Body of pancreas (tissue), 4 donors: Measurements from ENCODE around the gene MAP9. TPM values are rescaled to one million over a fixed set of nuclear protein-coding genes. Genes with fewer than 3 reads are reported as not detected.

Source experiments
- ATAC-seq: fragments of 150-250 bp; one replicate; pipeline ENCODE4 v1.9.1; 2016
- DNase-seq, 4 donors: peaks; one replicate each; pipeline ENCODE4 v3.0.0-alpha.2; 2019
- H3K27ac ChIP-seq, 4 donors: fragments of 200-600 bp; sonication (generic); 1 replicate in 3 of 4; 2 replicates in 1 of 4; pipeline versions ENCODE4 v1.5.1 to v1.6.1; 2016 to 2019; ENCODE audit warnings: mild to moderate bottlenecking in 1 of 4, mixed read lengths in 1 of 4, moderate library complexity in 1 of 4
- H3K27me3 ChIP-seq, 2 donors: fragments of 200-600 bp; sonication (generic); one replicate each; pipeline ENCODE4 v1.6.0; 2016; ENCODE audit warnings: mild to moderate bottlenecking in 1 of 2
- H3K36me3 ChIP-seq, 2 donors: fragments of 200-600 bp; sonication (generic); replicated peaks in 1 of 2; 2 replicates each; pipeline ENCODE4 v1.5.1; 2016; ENCODE audit warnings: low read depth in 2 of 2; ENCODE audit not compliant: insufficient read depth in 1 of 2
- H3K4me1 ChIP-seq: fragments of 200-600 bp; sonication (generic); one replicate; pipeline ENCODE4 v1.6.0; 2016
- H3K4me3 ChIP-seq, 2 donors: fragments of 200-600 bp; sonication (generic); 1 replicate in 1 of 2; 2 replicates in 1 of 2; pipeline ENCODE4 v1.5.1; 2016 to 2019
- H3K9me3 ChIP-seq, 3 donors: fragments of 200-600 bp; sonication (generic); 1 replicate in 2 of 3; 2 replicates in 1 of 3; pipeline ENCODE4 v1.5.1; 2016
- POLR2A ChIP-seq, 3 donors: fragments of 450-650 bp; IDR thresholded peaks; one replicate each; pipeline ENCODE4 v1.6.1; 2016; ENCODE audit warnings: antibody characterized with exemption in 3 of 3, mild to moderate bottlenecking in 2 of 3
- WGBS, 2 donors: methylation state at CpG; one replicate each; pipeline ENCODE4 v1.1.5; 2017; 5-methylcytosine and 5-hydroxymethylcytosine counted together
- intact Hi-C: fragments of 100-400 bp; cut with DNase I; formaldehyde crosslinking; loops from one replicate; pipeline ENCODE4 v1.15.1; 2023
- total RNA-seq, 2 donors: library from RNA; depleted of rRNA; stranded (reverse); fragments of >200 nt; gene quantifications; one replicate each; pipeline ENCODE4 v1.1.0, GENCODE V29; 2016
- TF ChIP-seq, protein P1 (sequence below), 7 experiments: fragments of 450-650 bp in 4 of 7; fragments of 200-600 bp in 3 of 7; sonication (generic) in 3 of 7; IDR thresholded peaks; one replicate each; pipeline ENCODE4 v1.5.1; 2016 to 2019; ENCODE audit warnings: antibody characterized with exemption in 7 of 7

The MAP9 gene
- total RNA-seq, 2 donors from 2014 or later, result 5.2 to 7.9 TPM

DNA sequence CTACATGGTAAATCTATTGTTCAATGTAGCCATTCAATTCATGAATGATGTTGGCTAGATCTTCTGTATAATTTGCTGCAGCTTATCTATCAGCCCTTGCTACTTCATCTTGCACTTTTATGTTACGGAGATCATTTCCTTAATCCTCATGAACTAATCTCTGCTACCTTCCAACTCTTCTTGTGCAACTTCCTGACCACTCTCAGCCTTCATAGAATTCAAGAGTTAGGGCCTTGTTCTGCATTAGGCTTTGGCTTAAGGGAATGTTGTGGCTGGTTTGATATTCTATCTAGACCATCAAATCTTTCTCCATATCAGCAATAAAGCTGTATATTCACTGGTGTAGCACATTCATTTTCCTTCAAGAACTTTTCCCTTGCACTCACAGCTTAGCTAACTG lies 36.7 kb upstream of the MAP9 start:
- Histone ChIP-seq H3K36me3 (no peaks in the 10 kb centered on the region), H3K27ac (no peak overlapping the region), H3K27me3 (no peaks in the 10 kb centered on the region), H3K9me3 (no peaks in the 10 kb centered on the region), H3K4me1 (peaks cover 9% of the 10 kb centered on the region), H3K4me3 (no peak overlapping the region)
- WGBS, 2 donors, result 68 to 93% methylated on average over 1 of the region's 1 CpG
- TF ChIP-seq, protein P1, sequence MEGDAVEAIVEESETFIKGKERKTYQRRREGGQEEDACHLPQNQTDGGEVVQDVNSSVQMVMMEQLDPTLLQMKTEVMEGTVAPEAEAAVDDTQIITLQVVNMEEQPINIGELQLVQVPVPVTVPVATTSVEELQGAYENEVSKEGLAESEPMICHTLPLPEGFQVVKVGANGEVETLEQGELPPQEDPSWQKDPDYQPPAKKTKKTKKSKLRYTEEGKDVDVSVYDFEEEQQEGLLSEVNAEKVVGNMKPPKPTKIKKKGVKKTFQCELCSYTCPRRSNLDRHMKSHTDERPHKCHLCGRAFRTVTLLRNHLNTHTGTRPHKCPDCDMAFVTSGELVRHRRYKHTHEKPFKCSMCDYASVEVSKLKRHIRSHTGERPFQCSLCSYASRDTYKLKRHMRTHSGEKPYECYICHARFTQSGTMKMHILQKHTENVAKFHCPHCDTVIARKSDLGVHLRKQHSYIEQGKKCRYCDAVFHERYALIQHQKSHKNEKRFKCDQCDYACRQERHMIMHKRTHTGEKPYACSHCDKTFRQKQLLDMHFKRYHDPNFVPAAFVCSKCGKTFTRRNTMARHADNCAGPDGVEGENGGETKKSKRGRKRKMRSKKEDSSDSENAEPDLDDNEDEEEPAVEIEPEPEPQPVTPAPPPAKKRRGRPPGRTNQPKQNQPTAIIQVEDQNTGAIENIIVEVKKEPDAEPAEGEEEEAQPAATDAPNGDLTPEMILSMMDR (IDR thresholded peaks at IDR 0.05), result no peak
- no peak for TF ChIP-seq POLR2A (IDR thresholded peaks at IDR 0.05)
- intact Hi-C loops, result no loop called here
- no peak for ATAC-seq
- DNase-seq, result no peak

DNA sequence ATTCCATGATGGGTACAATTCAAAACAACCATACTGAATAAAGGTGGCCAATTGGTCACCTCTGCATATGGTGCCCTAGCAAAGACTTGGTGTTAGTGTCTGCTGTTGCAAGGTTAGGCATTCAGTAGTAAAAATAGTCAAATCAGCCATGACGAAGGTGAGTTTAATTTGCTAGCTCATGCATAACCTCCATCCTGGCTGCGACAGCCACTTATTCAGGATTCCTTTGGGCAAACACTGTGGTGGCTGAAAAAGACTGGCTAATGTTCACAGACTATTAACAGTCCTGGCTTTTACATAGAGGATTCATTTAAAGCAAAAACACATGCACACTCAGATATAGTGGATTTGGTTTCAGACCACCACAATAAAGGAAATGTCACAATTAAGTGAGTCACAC lies 34.8 kb upstream of the MAP9 start:
- 52 to 53% methylated on average over 2 of the region's 2 CpGs for WGBS, 2 donors
- ATAC-seq (no peak), DNase-seq (no peak)
- H3K27ac ChIP-seq, result no peak overlapping the region
- TF ChIP-seq POLR2A (IDR thresholded peaks at IDR 0.05), result no peak
- TF ChIP-seq, protein P1 (IDR thresholded peaks at IDR 0.05), result no peak
- H3K9me3 ChIP-seq, result no peaks in the 10 kb centered on the region
- peaks cover 6% of the 10 kb centered on the region for H3K4me1 ChIP-seq
- no peak overlapping the region for H3K4me3 ChIP-seq
- H3K27me3 ChIP-seq, result no peaks in the 10 kb centered on the region
- H3K36me3 ChIP-seq, result no peaks in the 10 kb centered on the region
- intact Hi-C loops, result no loop called here

DNA sequence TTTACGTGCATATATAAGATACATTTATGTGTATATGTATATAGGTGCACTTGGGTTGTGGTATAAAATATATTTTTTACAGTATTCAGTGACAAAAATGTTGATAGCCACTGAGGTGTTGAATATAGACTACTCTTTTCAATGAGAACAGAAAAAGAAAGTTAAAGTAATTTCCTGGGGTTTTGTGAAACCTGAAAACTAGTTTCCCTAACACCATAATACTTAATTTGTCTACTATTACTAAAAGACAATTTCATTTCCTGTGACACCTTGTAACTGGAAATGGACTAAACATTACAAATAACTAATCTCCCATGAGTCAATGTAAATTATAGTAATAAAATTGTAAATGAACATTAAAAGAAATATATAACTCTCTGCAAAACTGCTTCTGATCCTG lies 32.0 kb upstream of the MAP9 start:
- intact Hi-C loops, result no loop called here
- no peak for ATAC-seq

DNA sequence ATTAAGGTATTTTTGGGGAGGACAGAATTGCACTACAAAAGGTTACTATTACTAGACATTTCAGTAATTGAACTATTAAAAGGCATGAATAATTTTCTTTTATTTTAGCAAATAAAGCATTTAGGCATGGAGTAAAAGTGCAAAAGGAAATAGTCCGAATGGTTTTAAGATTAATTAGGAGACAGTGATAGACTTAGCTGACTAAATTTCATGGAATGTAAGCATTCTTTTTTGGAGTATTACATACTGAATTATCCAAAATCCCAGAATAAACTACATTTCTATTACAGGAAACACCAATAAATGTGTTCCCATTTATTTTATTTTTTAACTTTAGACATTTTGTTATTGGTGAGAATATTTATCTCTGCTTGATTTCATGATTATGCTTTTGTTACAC lies 30.7 kb upstream of the MAP9 start:
- H3K27me3 ChIP-seq, result no peaks in the 10 kb centered on the region
- TF ChIP-seq POLR2A (IDR thresholded peaks at IDR 0.05), result no peak
- TF ChIP-seq, protein P1 (IDR thresholded peaks at IDR 0.05), result no peak
- 31 to 43% methylated on average over 1 of the region's 1 CpG for WGBS, 2 donors
- H3K27ac ChIP-seq, result no peak overlapping the region
- intact Hi-C loops, result no loop called here
- no peaks in the 10 kb centered on the region for H3K9me3 ChIP-seq
- peaks cover 4% of the 10 kb centered on the region for H3K4me1 ChIP-seq
- H3K4me3 ChIP-seq, result no peak overlapping the region
- H3K36me3 ChIP-seq, result no peaks in the 10 kb centered on the region
- ATAC-seq, result no peak
- no peak for DNase-seq

More for the DNA sequence above, 32.0 kb upstream of the MAP9 start:
- no peaks in the 10 kb centered on the region for H3K36me3 ChIP-seq
- 59 to 64% methylated on average over 1 of the region's 1 CpG for WGBS, 2 donors
- no peak overlapping the region for H3K4me3 ChIP-seq
- no peaks in the 10 kb centered on the region for H3K9me3 ChIP-seq
- DNase-seq, result no peak
- no peaks in the 10 kb centered on the region for H3K4me1 ChIP-seq
- H3K27ac ChIP-seq, result no peak overlapping the region
- TF ChIP-seq, protein P1 (IDR thresholded peaks at IDR 0.05), result no peak
- TF ChIP-seq POLR2A (IDR thresholded peaks at IDR 0.05), result no peak
- H3K27me3 ChIP-seq, result no peaks in the 10 kb centered on the region

DNA sequence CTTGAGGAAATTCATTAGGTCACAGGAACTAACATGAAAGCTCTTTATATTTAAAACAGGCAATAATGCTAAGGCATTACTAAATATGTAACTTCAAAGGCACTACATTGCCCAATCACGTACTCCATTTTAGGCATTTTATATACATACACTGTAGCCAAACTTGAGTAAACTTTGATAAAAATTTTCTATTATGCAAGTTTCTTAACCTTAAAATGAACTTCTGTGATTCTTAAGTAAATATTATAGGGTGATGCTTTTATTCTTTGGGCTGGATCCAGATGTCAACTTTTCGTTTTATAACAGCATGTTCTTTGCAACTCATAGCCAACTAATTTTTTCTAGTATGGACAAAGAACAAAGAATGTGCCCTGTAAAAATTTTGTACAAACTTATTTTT lies 28.3 kb upstream of the MAP9 start:
- ATAC-seq (no peak), DNase-seq (no peak)
- Histone ChIP-seq H3K4me1 (peaks cover 4% of the 10 kb centered on the region), H3K9me3 (no peaks in the 10 kb centered on the region), H3K27ac (no peak overlapping the region), H3K4me3 (no peak overlapping the region), H3K36me3 (no peaks in the 10 kb centered on the region), H3K27me3 (no peaks in the 10 kb centered on the region)
- intact Hi-C loops, result no loop called here
- WGBS, 2 donors, result 20 to 21% methylated on average over 2 of the region's 2 CpGs
- TF ChIP-seq POLR2A (IDR thresholded peaks at IDR 0.05), result no peak
- TF ChIP-seq, protein P1 (IDR thresholded peaks at IDR 0.05), result no peak
